Fibroblast of gingiva (primary cell): ENCODE measurements around the gene MLYCD.

Experiments used
- DNase-seq: peaks from one replicate; pipeline ENCODE4 v3.0.0-alpha.2; 2011; ENCODE audit warnings: low read depth

MLYCD gene

GRCh38 chr16:83956336-83957289 is 57.7 kb downstream of the MLYCD start:
- peak; percentile 53 for DNase-seq

- DNase-seq, result no peak
Observed at GRCh38 chr16:83957296-83957855, 58.5 kb downstream of the MLYCD start.

- DNase-seq, result no peak
Observed at GRCh38 chr16:83958137-83958845, 59.4 kb downstream of the MLYCD start.

- no peak for DNase-seq
Observed at GRCh38 chr16:83958846-83959565, 60.1 kb downstream of the MLYCD start.

GRCh38 chr16:83959656-83960434 is 60.9 kb downstream of the MLYCD start:
- DNase-seq, result no peak

- no peak for DNase-seq
Observed at GRCh38 chr16:83960521-83961249, 61.8 kb downstream of the MLYCD start.

GRCh38 chr16:83961591-83961990 is 62.7 kb downstream of the MLYCD start:
- no peak for DNase-seq

- DNase-seq, result peak; percentile 54
Observed at GRCh38 chr16:83963277-83964119, 64.6 kb downstream of the MLYCD start.

- no peak for DNase-seq
Observed at GRCh38 chr16:83964684-83965443, 65.9 kb downstream of the MLYCD start.

- no peak for DNase-seq
Observed at GRCh38 chr16:83965444-83966152, 66.7 kb downstream of the MLYCD start.

- no peak for DNase-seq
Observed at GRCh38 chr16:83966153-83966696, 67.3 kb downstream of the MLYCD start.

GRCh38 chr16:83967091-83967490 is 68.2 kb downstream of the MLYCD start:
- no peak for DNase-seq

GRCh38 chr16:83967838-83968305 is 69.0 kb downstream of the MLYCD start, which contains the start of gene NECAB2:
Gene NECAB2 (plus strand): TSS chr16:83968244. CDS start chr16:83968649, 405 bp downstream.
- no peak for DNase-seq

- DNase-seq, result no peak
Observed at GRCh38 chr16:83968306-83968851, 69.5 kb downstream of the MLYCD start.

GRCh38 chr16:83968891-83969649 is 70.2 kb downstream of the MLYCD start:
- DNase-seq, result no peak

- DNase-seq, result no peak
Observed at GRCh38 chr16:83969771-83970429, 71.0 kb downstream of the MLYCD start.
